Gastroesophageal sphincter (tissue), 4 donors: ENCODE measurements around the gene TEX11. TPM values are rescaled to one million over a fixed set of nuclear protein-coding genes. Genes with fewer than 3 reads are reported as not detected.

ENCODE experiments used
- ATAC-seq: fragments of 150-250 bp; one replicate; pipeline ENCODE4 v1.9.1; 2016; ENCODE audit warnings: mild to moderate bottlenecking, moderate library complexity
- H3K27ac ChIP-seq, 4 donors: fragments of 200-600 bp; sonication (generic) in 3 of 4; 1 replicate in 3 of 4; 2 replicates in 1 of 4; pipeline ENCODE4 v1.5.1; 2016 to 2019
- H3K27me3 ChIP-seq: fragments of 200-600 bp; sonication (generic); one replicate; pipeline ENCODE4 v1.5.1; 2019
- H3K36me3 ChIP-seq, 2 donors: fragments of 200-600 bp; sonication (generic); one replicate each; pipeline ENCODE4 v1.5.1; 2019; ENCODE audit warnings: control low read depth in 1 of 2
- H3K4me1 ChIP-seq, 3 donors: fragments of 200-600 bp; sonication (generic); 1 replicate in 2 of 3; 2 replicates in 1 of 3; pipeline ENCODE4 v1.5.1; 2016 to 2019; ENCODE audit warnings: control low read depth in 2 of 3
- H3K4me3 ChIP-seq, 2 donors: fragments of 200-600 bp; sonication (generic); one replicate each; pipeline ENCODE4 v1.5.1; 2019; ENCODE audit warnings: mild to moderate bottlenecking in 1 of 2, moderate library complexity in 1 of 2
- H3K9me3 ChIP-seq, 3 donors: fragments of 200-600 bp; sonication (generic); one replicate each; pipeline ENCODE4 v1.5.1; 2017 to 2019; ENCODE audit warnings: control low read depth in 2 of 3
- EP300 ChIP-seq: sonication (generic); formaldehyde crosslinking; IDR thresholded peaks from one replicate; pipeline ENCODE4 v1.6.1; 2017; ENCODE audit warnings: antibody characterized with exemption, mild to moderate bottlenecking
- POLR2A ChIP-seq, 2 donors: fragments of 450-650 bp; IDR thresholded peaks; one replicate each; pipeline ENCODE4 v1.6.1; 2017; ENCODE audit warnings: antibody characterized with exemption in 2 of 2, mild to moderate bottlenecking in 2 of 2, moderate library complexity in 1 of 2
- POLR2AphosphoS5 ChIP-seq: sonication (generic); formaldehyde crosslinking; IDR thresholded peaks from one replicate; pipeline ENCODE4 v1.6.1; 2017; ENCODE audit warnings: antibody characterized with exemption
- WGBS, 2 donors: methylation state at CpG; one replicate each; pipeline ENCODE4 v1.1.5; 2018; ENCODE audit warnings: low coverage in 1 of 2; 5-methylcytosine and 5-hydroxymethylcytosine counted together
- small RNA-seq, 4 donors: library from RNA; depleted of rRNA; stranded (forward); fragments of <200 nt; gene quantifications; one replicate each; pipeline ENCODE3, GENCODE V24; 2016
- total RNA-seq, 4 donors: library from RNA; depleted of rRNA; stranded (reverse); fragments of >200 nt; gene quantifications; one replicate each; pipeline ENCODE4 v1.1.0, GENCODE V29; 2016
- TF ChIP-seq, protein P1 (sequence below), 4 experiments: fragments of 200-600 bp in 2 of 4; fragments of 450-650 bp in 2 of 4; sonication (generic) in 1 of 4; IDR thresholded peaks; one replicate each; pipeline ENCODE4 v1.5.1; 2017 to 2019; ENCODE audit warnings: antibody characterized with exemption in 4 of 4, mild to moderate bottlenecking in 2 of 4, moderate library complexity in 2 of 4

The TEX11 gene
- total RNA-seq, 4 donors from 2014 or later, result not detected

DNA sequence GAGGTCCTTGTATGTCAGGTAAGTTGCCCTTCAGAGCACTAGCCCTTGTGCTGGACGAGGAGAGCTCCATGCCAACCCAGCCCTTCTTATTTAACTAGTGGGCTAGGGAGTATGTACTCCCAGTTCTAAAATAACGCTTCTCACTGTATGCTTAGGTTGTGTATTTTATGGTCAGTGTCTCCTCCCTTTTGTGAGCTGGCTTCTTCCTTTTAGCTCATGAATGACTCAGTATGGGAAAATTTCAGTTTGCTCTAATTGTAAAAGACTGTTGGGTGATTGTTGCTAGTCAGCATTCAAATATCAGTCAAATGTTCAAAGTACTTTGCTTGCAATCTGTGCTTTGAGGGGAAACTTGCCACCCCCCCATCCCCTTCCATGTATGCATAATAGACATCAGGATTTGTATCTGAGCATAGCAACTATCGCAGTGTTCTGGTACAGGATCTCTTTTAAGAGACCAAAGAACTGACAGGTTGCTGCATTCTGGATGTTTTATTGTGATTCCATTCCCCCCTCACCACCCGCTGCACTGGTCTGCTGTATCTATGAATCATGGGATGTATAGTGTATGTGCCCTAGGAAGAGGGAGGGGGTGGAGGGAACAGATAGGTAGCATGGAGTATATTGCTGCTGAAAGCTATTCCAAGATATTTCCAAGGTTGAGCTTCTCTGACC is 429.1 kb downstream of the TEX11 start:
- Histone ChIP-seq H3K4me1 (peaks cover 5 to 51% (median 15%) of the 10 kb centered on the region in 3 donors), H3K27me3 (no peaks in the 10 kb centered on the region), H3K36me3 (no peaks in the 10 kb centered on the region), H3K9me3 (no peaks in the 10 kb centered on the region), H3K4me3 (no peak overlapping the region), H3K27ac (peak overlapping the region; percentile 73 to 84 (median 78))
- TF ChIP-seq POLR2AphosphoS5 (no peak), EP300 (no peak), POLR2A (IDR thresholded peaks at IDR 0.05) (no peak)
- TF ChIP-seq, protein P1, sequence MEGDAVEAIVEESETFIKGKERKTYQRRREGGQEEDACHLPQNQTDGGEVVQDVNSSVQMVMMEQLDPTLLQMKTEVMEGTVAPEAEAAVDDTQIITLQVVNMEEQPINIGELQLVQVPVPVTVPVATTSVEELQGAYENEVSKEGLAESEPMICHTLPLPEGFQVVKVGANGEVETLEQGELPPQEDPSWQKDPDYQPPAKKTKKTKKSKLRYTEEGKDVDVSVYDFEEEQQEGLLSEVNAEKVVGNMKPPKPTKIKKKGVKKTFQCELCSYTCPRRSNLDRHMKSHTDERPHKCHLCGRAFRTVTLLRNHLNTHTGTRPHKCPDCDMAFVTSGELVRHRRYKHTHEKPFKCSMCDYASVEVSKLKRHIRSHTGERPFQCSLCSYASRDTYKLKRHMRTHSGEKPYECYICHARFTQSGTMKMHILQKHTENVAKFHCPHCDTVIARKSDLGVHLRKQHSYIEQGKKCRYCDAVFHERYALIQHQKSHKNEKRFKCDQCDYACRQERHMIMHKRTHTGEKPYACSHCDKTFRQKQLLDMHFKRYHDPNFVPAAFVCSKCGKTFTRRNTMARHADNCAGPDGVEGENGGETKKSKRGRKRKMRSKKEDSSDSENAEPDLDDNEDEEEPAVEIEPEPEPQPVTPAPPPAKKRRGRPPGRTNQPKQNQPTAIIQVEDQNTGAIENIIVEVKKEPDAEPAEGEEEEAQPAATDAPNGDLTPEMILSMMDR (IDR thresholded peaks at IDR 0.05), result no peak
- WGBS, 2 donors, result 29% methylated on average over 2 of the region's 4 CpGs; no CpG with 5 or more reads in 1 of the 2 donors
- no peak for ATAC-seq

Small RNA genes within 50 kb of the gene (small RNA-seq; reads per million reads assigned to genes)
- 0 reads per million in 4 donors for gene SNORD3E

Other genes starting within 250 kb of the TEX11 start
- 10 to 100 TPM in 1 of 4 donors, not detected in 3; 12.7 TPM for gene SLC7A3, start 22.4 kb upstream of the TEX11 start, total RNA-seq
- 10 to 100 TPM; 43.1 to 81.7 (median 52.0) TPM for gene SNX12, start 159.6 kb upstream of the TEX11 start, total RNA-seq
- gene FOXO4, start 187.1 kb upstream of the TEX11 start, total RNA-seq, result 10 to 100 TPM; 19.9 to 48.2 (median 28.9) TPM
- gene CXorf65, start 198.0 kb upstream of the TEX11 start, total RNA-seq, result not detected
- 1 to 10 TPM in 3 of 4 donors, under 1 TPM in 1; 0.62 to 6.3 (median 3.7) TPM for gene IL2RG, start 202.9 kb upstream of the TEX11 start, total RNA-seq
- gene MED12, start 209.9 kb upstream of the TEX11 start, total RNA-seq, result 10 to 100 TPM; 19.7 to 30.2 (median 26.2) TPM
- gene NLGN3, start 236.1 kb upstream of the TEX11 start, total RNA-seq, result 1 to 10 TPM; 1.7 to 3.1 (median 2.8) TPM